HEK293 (cell line): ENCODE results near the gene LNPEP.

Experiments
- ATF2 ChIP-seq: fragments of 450-650 bp; formaldehyde crosslinking; IDR thresholded peaks from 2 replicates; pipeline ENCODE4 v1.5.1; 2016; ENCODE audit warnings: missing biosample characterization, missing genetic modification characterization, low read depth
- GLI4 ChIP-seq: fragments of 450-650 bp; formaldehyde crosslinking; IDR thresholded peaks from 2 replicates; pipeline ENCODE4 v1.5.1; 2016; ENCODE audit warnings: missing biosample characterization, missing genetic modification characterization
- HOXC10 ChIP-seq: sonication (generic); formaldehyde crosslinking; IDR thresholded peaks from 2 replicates; pipeline ENCODE4 v1.8.1; 2023; ENCODE audit warnings: mild to moderate bottlenecking, missing genetic modification reagents
- KLF17 ChIP-seq: fragments of 450-650 bp; formaldehyde crosslinking; IDR thresholded peaks from 2 replicates; pipeline ENCODE4 v1.5.1; 2016; ENCODE audit warnings: missing biosample characterization, missing genetic modification characterization
- OVOL3 ChIP-seq: fragments of 450-650 bp; formaldehyde crosslinking; IDR thresholded peaks from 2 replicates; pipeline ENCODE4 v1.5.1; 2016; ENCODE audit warnings: missing biosample characterization, missing genetic modification characterization
- RBAK ChIP-seq: fragments of 450-650 bp; formaldehyde crosslinking; IDR thresholded peaks from 2 replicates; pipeline ENCODE4 v1.5.1; 2016; ENCODE audit warnings: missing biosample characterization, missing genetic modification characterization
- REPIN1 ChIP-seq: fragments of 450-650 bp; formaldehyde crosslinking; IDR thresholded peaks from 2 replicates; pipeline ENCODE4 v1.5.1; 2017; ENCODE audit warnings: missing biosample characterization, missing genetic modification characterization, low read depth
- SALL2 ChIP-seq: fragments of 450-650 bp; formaldehyde crosslinking; IDR thresholded peaks from 2 replicates; pipeline ENCODE4 v1.5.0; 2017; ENCODE audit warnings: missing biosample characterization, mild to moderate bottlenecking, missing genetic modification characterization, borderline replicate concordance
- SP2 ChIP-seq: fragments of 450-650 bp; formaldehyde crosslinking; IDR thresholded peaks from 2 replicates; pipeline ENCODE4 v1.5.1; 2016; ENCODE audit warnings: missing biosample characterization, missing genetic modification characterization
- YY1 ChIP-seq: fragments of 450-650 bp; formaldehyde crosslinking; IDR thresholded peaks from 2 replicates; pipeline ENCODE4 v1.5.1; 2018; ENCODE audit warnings: missing biosample characterization, missing genetic modification characterization
- YY2 ChIP-seq: fragments of 450-650 bp; formaldehyde crosslinking; IDR thresholded peaks from 2 replicates; pipeline ENCODE4 v1.5.1; 2016; ENCODE audit warnings: missing biosample characterization, missing genetic modification characterization
- ZBTB6 ChIP-seq: fragments of 450-650 bp; formaldehyde crosslinking; IDR thresholded peaks from 2 replicates; pipeline ENCODE4 v1.5.1; 2017; ENCODE audit warnings: missing biosample characterization, missing genetic modification characterization
- ZFP37 ChIP-seq: fragments of 450-650 bp; formaldehyde crosslinking; IDR thresholded peaks from 2 replicates; pipeline ENCODE4 v1.5.1; 2016; ENCODE audit warnings: missing biosample characterization, missing genetic modification characterization
- ZNF114 ChIP-seq: fragments of 450-650 bp; formaldehyde crosslinking; IDR thresholded peaks from 2 replicates; pipeline ENCODE4 v1.5.0; 2017; ENCODE audit warnings: missing biosample characterization, missing genetic modification characterization
- ZNF132 ChIP-seq: fragments of 450-650 bp; formaldehyde crosslinking; IDR thresholded peaks from 2 replicates; pipeline ENCODE4 v1.5.1; 2017; ENCODE audit warnings: missing biosample characterization, missing genetic modification characterization, borderline replicate concordance
- ZNF169 ChIP-seq: fragments of 450-650 bp; formaldehyde crosslinking; IDR thresholded peaks from 2 replicates; pipeline ENCODE4 v1.5.1; 2016; ENCODE audit warnings: missing biosample characterization, missing genetic modification characterization
- ZNF19 ChIP-seq: fragments of 450-650 bp; formaldehyde crosslinking; IDR thresholded peaks from 2 replicates; pipeline ENCODE4; 2016; ENCODE audit warnings: missing biosample characterization, missing genetic modification characterization, low read depth
- ZNF239 ChIP-seq: fragments of 450-650 bp; formaldehyde crosslinking; IDR thresholded peaks from 2 replicates; pipeline ENCODE4 v1.5.1; 2016; ENCODE audit warnings: missing biosample characterization, missing genetic modification characterization
- ZNF274 ChIP-seq, 2 experiments: fragments of 200-500 bp in 1 of 2; fragments of 450-650 bp in 1 of 2; sonication (Bioruptor generic) in 1 of 2; formaldehyde crosslinking in 1 of 2; IDR thresholded peaks; 2 replicates each; pipeline versions ENCODE4 v1.5.1 to v1.6.1; 2014 to 2016; ENCODE audit warnings: borderline replicate concordance in 1 of 2, inconsistent platforms in 1 of 2, low read length in 1 of 2, missing biosample characterization in 1 of 2, missing genetic modification characterization in 1 of 2
- ZNF311 ChIP-seq: fragments of 450-650 bp; formaldehyde crosslinking; IDR thresholded peaks from 2 replicates; pipeline ENCODE4 v1.5.1; 2017; ENCODE audit warnings: missing biosample characterization, missing genetic modification characterization, borderline replicate concordance
- ZNF350 ChIP-seq: fragments of 450-650 bp; formaldehyde crosslinking; IDR thresholded peaks from 2 replicates; pipeline ENCODE4 v1.5.0; 2017; ENCODE audit warnings: missing biosample characterization, mild to moderate bottlenecking, missing genetic modification characterization
- ZNF37A ChIP-seq: fragments of 450-650 bp; IDR thresholded peaks from 2 replicates; pipeline ENCODE4 v1.5.1; 2018; ENCODE audit warnings: missing biosample characterization, missing genetic modification characterization
- ZNF426 ChIP-seq: fragments of 450-650 bp; formaldehyde crosslinking; IDR thresholded peaks from 2 replicates; pipeline ENCODE4 v1.5.1; 2017; ENCODE audit warnings: missing biosample characterization, missing genetic modification characterization, mild to moderate bottlenecking, inconsistent platforms, moderate library complexity
- ZNF433 ChIP-seq: fragments of 450-650 bp; formaldehyde crosslinking; IDR thresholded peaks from 2 replicates; pipeline ENCODE4 v1.5.1; 2016; ENCODE audit warnings: missing biosample characterization, missing genetic modification characterization, low read depth
- ZNF48 ChIP-seq: fragments of 450-650 bp; formaldehyde crosslinking; IDR thresholded peaks from 2 replicates; pipeline ENCODE4 v1.5.1; 2016; ENCODE audit warnings: missing biosample characterization, missing genetic modification characterization
- ZNF555 ChIP-seq: fragments of 450-650 bp; formaldehyde crosslinking; conservative IDR thresholded peaks from 2 replicates; pipeline ENCODE4 v1.5.1; 2017; ENCODE audit warnings: missing biosample characterization, mild to moderate bottlenecking, missing genetic modification characterization, inconsistent platforms
- ZNF645 ChIP-seq: fragments of 450-650 bp; formaldehyde crosslinking; IDR thresholded peaks from 2 replicates; pipeline ENCODE4; 2016; ENCODE audit warnings: missing biosample characterization, missing genetic modification characterization
- ZNF776 ChIP-seq: fragments of 450-650 bp; formaldehyde crosslinking; IDR thresholded peaks from 2 replicates; pipeline ENCODE4 v1.5.0; 2017; ENCODE audit warnings: missing biosample characterization, missing genetic modification characterization, borderline replicate concordance
- ZNF830 ChIP-seq: fragments of 450-650 bp; IDR thresholded peaks from 2 replicates; pipeline ENCODE4 v1.5.0; 2018; ENCODE audit warnings: missing biosample characterization, missing genetic modification characterization, low read depth, mild to moderate bottlenecking, moderate library complexity
- ZNF843 ChIP-seq: fragments of 450-650 bp; formaldehyde crosslinking; IDR thresholded peaks from 2 replicates; pipeline ENCODE4 v1.5.1; 2016; ENCODE audit warnings: missing biosample characterization, missing genetic modification characterization
- ZSCAN18 ChIP-seq: fragments of 450-650 bp; formaldehyde crosslinking; IDR thresholded peaks from 2 replicates; pipeline ENCODE4 v1.5.1; 2016; ENCODE audit warnings: missing biosample characterization, missing genetic modification characterization
- ZSCAN4 ChIP-seq: fragments of 450-650 bp; formaldehyde crosslinking; IDR thresholded peaks from 2 replicates; pipeline ENCODE4 v1.5.1; 2017; ENCODE audit warnings: missing biosample characterization, missing genetic modification characterization

LNPEP gene

GRCh38 chr5:96935559-96936430, at the start of gene LNPEP (continued):
- TF ChIP-seq ZNF350 (tag by site-specific recombination) (no peak), KLF17 (peak; percentile 85; the same call in 1 of the 2 replicates), RBAK (tag by site-specific recombination) (no peak), HOXC10 (CRISPR knock-in tag) (no peak), ZNF274 (IDR thresholded peaks at IDR 0.05; ENCODE audit: low read length) (no peak), ZNF274 (tag by site-specific recombination; IDR thresholded peaks at IDR 0.05; ENCODE audit: borderline replicate concordance) (no peak), ZNF830 (tag by site-specific recombination) (no peak), ZNF114 (tag by site-specific recombination) (no peak), YY1 (tag by site-specific recombination) (peak; percentile 74), SP2 (tag by site-specific recombination) (peak; percentile 91), ZNF433 (tag by site-specific recombination) (no peak), OVOL3 (tag by site-specific recombination) (peak; percentile 29; the same call in 1 of the 2 replicates), ZSCAN18 (tag by site-specific recombination) (no peak), YY2 (peak; percentile 42; the same call in 1 of the 2 replicates), ZSCAN4 (tag by site-specific recombination) (no peak), ZNF555 (tag by site-specific recombination) (no peak), ZNF426 (tag by site-specific recombination) (no peak), ATF2 (tag by site-specific recombination) (no peak), ZNF169 (tag by site-specific recombination) (no peak), ZNF132 (tag by site-specific recombination) (no peak), GLI4 (peak; percentile 19; the same call in 1 of the 2 replicates), SALL2 (tag by site-specific recombination) (no peak), ZNF239 (tag by site-specific recombination) (no peak), ZNF311 (tag by site-specific recombination) (no peak), ZNF776 (tag by site-specific recombination) (no peak), ZFP37 (tag by site-specific recombination) (peak; percentile 18), REPIN1 (peak; percentile 16; the same call in 1 of the 2 replicates), ZNF37A (tag by site-specific recombination) (no peak), ZNF48 (tag by site-specific recombination) (no peak), ZBTB6 (tag by site-specific recombination) (peak; percentile 50; the same call in 1 of the 2 replicates), ZNF843 (tag by site-specific recombination) (peak; percentile 40), ZNF19 (tag by site-specific recombination) (no peak), ZNF645 (tag by site-specific recombination) (0 out of 2 replicates have a peak, but pooled peaks have one; percentile 32)
